ENCODE data around the gene LMNB1.

Gene LMNB1

DNA sequence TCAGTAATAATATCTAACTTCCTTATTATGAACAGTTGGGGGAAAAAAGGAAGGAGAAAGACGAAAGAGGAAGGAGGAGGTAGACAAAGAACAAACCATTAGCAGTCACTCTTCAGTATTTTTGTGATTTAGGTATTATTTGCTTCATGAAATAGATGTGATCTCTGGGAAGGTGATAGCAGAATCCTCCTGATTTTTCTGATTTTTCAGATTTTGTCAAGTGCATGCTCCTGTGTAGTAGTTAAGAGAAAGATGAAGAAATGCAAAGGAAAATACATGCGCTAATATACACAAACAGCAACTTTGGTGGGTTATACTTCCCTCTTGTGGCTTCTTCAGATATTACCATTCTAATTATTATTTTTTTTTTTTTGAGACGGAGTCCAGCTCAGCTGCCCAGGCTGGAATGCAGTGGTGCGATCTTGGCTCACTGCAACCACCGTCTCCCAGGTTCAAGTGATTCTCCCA is 31.6 kb downstream of the LMNB1 start:
- CTCF ChIA-PET = interaction anchor here (0.6 to 2.4 kb wide), 7 partner anchors 9 to 133 kb away, joined by 3 to 13 read pairs (median 5); no protein-coding TSS in a partner anchor
- no peaks in the 10 kb centered on the region for H3K4me1 ChIP-seq (ENCODE audit: control insufficient read depth, insufficient read depth, low read length)
- peaks cover 63 to 75% of the 10 kb centered on the region in 2 experiments for H3K36me3 ChIP-seq (ENCODE audit: control insufficient read depth in 2 of 2, insufficient read depth in 1 of 2, low read length in 2 of 2)
- H3K27ac ChIP-seq (ENCODE audit: extremely low read depth, low read depth, low read length) = no peak overlapping the region
- POLR2A ChIA-PET = no interaction called here
- H3K9me3 ChIP-seq (ENCODE audit: control insufficient read depth, insufficient read depth, low read depth, low read length) = no peaks in the 10 kb centered on the region
- no peak overlapping the region for H3K4me3 ChIP-seq (ENCODE audit: low read depth, low read length)
- TF ChIP-seq, protein P1, sequence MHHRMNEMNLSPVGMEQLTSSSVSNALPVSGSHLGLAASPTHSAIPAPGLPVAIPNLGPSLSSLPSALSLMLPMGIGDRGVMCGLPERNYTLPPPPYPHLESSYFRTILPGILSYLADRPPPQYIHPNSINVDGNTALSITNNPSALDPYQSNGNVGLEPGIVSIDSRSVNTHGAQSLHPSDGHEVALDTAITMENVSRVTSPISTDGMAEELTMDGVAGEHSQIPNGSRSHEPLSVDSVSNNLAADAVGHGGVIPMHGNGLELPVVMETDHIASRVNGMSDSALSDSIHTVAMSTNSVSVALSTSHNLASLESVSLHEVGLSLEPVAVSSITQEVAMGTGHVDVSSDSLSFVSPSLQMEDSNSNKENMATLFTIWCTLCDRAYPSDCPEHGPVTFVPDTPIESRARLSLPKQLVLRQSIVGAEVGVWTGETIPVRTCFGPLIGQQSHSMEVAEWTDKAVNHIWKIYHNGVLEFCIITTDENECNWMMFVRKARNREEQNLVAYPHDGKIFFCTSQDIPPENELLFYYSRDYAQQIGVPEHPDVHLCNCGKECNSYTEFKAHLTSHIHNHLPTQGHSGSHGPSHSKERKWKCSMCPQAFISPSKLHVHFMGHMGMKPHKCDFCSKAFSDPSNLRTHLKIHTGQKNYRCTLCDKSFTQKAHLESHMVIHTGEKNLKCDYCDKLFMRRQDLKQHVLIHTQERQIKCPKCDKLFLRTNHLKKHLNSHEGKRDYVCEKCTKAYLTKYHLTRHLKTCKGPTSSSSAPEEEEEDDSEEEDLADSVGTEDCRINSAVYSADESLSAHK (tag by site-specific recombination; IDR thresholded peaks at IDR 0.05) = no peak
- TF ChIP-seq, protein P2, sequence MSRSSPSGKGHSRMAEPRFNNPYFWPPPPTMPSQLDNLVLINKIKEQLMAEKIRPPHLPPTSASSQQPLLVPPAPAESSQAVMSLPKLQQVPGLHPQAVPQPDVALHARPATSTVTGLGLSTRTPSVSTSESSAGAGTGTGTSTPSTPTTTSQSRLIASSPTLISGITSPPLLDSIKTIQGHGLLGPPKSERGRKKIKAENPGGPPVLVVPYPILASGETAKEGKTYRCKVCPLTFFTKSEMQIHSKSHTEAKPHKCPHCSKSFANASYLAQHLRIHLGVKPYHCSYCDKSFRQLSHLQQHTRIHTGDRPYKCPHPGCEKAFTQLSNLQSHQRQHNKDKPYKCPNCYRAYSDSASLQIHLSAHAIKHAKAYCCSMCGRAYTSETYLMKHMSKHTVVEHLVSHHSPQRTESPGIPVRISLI (tag by site-specific recombination; IDR thresholded peaks at IDR 0.05) = peak; percentile 51; the same call in 1 of the 2 replicates
- TF ChIP-seq, protein P3, sequence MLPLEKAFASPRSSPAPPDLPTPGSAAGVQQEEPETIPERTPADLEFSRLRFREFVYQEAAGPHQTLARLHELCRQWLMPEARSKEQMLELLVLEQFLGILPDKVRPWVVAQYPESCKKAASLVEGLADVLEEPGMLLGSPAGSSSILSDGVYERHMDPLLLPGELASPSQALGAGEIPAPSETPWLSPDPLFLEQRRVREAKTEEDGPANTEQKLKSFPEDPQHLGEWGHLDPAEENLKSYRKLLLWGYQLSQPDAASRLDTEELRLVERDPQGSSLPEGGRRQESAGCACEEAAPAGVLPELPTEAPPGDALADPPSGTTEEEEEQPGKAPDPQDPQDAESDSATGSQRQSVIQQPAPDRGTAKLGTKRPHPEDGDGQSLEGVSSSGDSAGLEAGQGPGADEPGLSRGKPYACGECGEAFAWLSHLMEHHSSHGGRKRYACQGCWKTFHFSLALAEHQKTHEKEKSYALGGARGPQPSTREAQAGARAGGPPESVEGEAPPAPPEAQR (tag by site-specific recombination; IDR thresholded peaks at IDR 0.05) = no peak
- TF ChIP-seq ZNF654 (tag by site-specific recombination; IDR thresholded peaks at IDR 0.05; ENCODE audit: low read depth) (peak; percentile 57), ZNF664 (tag by site-specific recombination; IDR thresholded peaks at IDR 0.05) (peak; percentile 45; the same call in 1 of the 2 replicates), SALL2 (tag by site-specific recombination; IDR thresholded peaks at IDR 0.05; ENCODE audit: borderline replicate concordance) (no peak), ZNF324 (tag by site-specific recombination; IDR thresholded peaks at IDR 0.05) (no peak)
- TF ChIP-seq, protein P4, sequence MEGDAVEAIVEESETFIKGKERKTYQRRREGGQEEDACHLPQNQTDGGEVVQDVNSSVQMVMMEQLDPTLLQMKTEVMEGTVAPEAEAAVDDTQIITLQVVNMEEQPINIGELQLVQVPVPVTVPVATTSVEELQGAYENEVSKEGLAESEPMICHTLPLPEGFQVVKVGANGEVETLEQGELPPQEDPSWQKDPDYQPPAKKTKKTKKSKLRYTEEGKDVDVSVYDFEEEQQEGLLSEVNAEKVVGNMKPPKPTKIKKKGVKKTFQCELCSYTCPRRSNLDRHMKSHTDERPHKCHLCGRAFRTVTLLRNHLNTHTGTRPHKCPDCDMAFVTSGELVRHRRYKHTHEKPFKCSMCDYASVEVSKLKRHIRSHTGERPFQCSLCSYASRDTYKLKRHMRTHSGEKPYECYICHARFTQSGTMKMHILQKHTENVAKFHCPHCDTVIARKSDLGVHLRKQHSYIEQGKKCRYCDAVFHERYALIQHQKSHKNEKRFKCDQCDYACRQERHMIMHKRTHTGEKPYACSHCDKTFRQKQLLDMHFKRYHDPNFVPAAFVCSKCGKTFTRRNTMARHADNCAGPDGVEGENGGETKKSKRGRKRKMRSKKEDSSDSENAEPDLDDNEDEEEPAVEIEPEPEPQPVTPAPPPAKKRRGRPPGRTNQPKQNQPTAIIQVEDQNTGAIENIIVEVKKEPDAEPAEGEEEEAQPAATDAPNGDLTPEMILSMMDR (tag by site-specific recombination; IDR thresholded peaks at IDR 0.05) = 0 out of 2 replicates have a peak, but pooled peaks have one; percentile 22
- TF ChIP-seq, protein P5, sequence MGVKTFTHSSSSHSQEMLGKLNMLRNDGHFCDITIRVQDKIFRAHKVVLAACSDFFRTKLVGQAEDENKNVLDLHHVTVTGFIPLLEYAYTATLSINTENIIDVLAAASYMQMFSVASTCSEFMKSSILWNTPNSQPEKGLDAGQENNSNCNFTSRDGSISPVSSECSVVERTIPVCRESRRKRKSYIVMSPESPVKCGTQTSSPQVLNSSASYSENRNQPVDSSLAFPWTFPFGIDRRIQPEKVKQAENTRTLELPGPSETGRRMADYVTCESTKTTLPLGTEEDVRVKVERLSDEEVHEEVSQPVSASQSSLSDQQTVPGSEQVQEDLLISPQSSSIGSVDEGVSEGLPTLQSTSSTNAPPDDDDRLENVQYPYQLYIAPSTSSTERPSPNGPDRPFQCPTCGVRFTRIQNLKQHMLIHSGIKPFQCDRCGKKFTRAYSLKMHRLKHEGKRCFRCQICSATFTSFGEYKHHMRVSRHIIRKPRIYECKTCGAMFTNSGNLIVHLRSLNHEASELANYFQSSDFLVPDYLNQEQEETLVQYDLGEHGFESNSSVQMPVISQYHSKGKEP (tag by site-specific recombination; IDR thresholded peaks at IDR 0.05) = peak; percentile 78

DNA sequence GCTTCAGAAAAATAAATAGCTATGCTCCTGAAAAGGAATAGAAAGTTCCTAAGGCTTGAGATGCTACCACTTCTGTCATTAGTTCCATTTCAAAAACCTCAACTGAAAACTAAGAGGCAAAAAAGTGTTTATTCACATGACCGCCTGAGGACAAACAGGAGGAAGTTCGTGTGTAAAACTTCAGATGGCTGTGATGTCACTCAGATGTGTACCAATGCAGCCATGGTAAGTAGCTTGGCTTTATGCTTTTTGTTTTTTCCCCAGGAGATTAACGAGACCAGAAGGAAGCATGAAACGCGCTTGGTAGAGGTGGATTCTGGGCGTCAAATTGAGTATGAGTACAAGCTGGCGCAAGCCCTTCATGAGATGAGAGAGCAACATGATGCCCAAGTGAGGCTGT is 33.0 kb downstream of the LMNB1 start:
- Histone ChIP-seq H3K4me3 (ENCODE audit: low read depth, low read length) (no peak overlapping the region), H3K9me3 (ENCODE audit: control insufficient read depth, insufficient read depth, low read depth, low read length) (no peaks in the 10 kb centered on the region), H3K4me1 (ENCODE audit: control insufficient read depth, insufficient read depth, low read length) (no peaks in the 10 kb centered on the region), H3K36me3 (ENCODE audit: control insufficient read depth in 2 of 2, insufficient read depth in 1 of 2, low read length in 2 of 2) (peaks cover 76 to 81% of the 10 kb centered on the region in 2 experiments), H3K27ac (ENCODE audit: extremely low read depth, low read depth, low read length) (no peak overlapping the region)
- POLR2A ChIA-PET = interaction anchor here (1.2 kb wide), 1 partner anchor 32 kb away, joined by 3 read pairs; no protein-coding TSS in a partner anchor
- TF ChIP-seq ZXDB (tag by site-specific recombination; IDR thresholded peaks at IDR 0.05) = no peak
- no peak for TF ChIP-seq ZNF292 (tag by site-specific recombination; IDR thresholded peaks at IDR 0.05; ENCODE audit: borderline replicate concordance, low read depth)
- CTCF ChIA-PET = interaction anchor here (0.7 to 3.0 kb wide), 8 partner anchors 8 to 152 kb away, joined by 3 to 23 read pairs (median 4); no protein-coding TSS in a partner anchor
